HAP-1 (cell line): ENCODE measurements around the gene EDA.

ENCODE experiments used
- DNase-seq, 2 experiments: peaks; one replicate each; pipeline ENCODE4 v3.0.0-alpha.2; 2016 to 2020; ENCODE audit warnings: low spot score in 2 of 2
- H3K27me3 ChIP-seq: fragments of 250-450 bp; sonication (Bioruptor Pico); 2 replicates; pipeline ENCODE4 v1.5.1; 2020; ENCODE audit warnings: low read depth, mild to moderate bottlenecking, moderate library complexity
- H3K36me3 ChIP-seq: fragments of 250-450 bp; sonication (Bioruptor Pico); replicated peaks from 2 replicates; pipeline ENCODE4 v1.5.1; 2020; ENCODE audit warnings: mild to moderate bottlenecking
- H3K4me1 ChIP-seq: fragments of 250-450 bp; sonication (Bioruptor Pico); 2 replicates; pipeline ENCODE4 v1.5.1; 2020; ENCODE audit warnings: mild to moderate bottlenecking
- H3K4me3 ChIP-seq: fragments of 250-450 bp; sonication (Bioruptor Pico); 2 replicates; pipeline ENCODE4 v1.5.1; 2020; ENCODE audit warnings: mild to moderate bottlenecking, moderate library complexity
- H3K9me3 ChIP-seq: fragments of 250-450 bp; sonication (Bioruptor Pico); 2 replicates; pipeline ENCODE4 v1.5.1; 2020; ENCODE audit warnings: mild to moderate bottlenecking, moderate library complexity
- in situ Hi-C: fragments of 300-500 bp; cut with MboI; formaldehyde crosslinking; loops from 3 replicates; pipeline ENCODE4 v1.14.3; 2020; ENCODE audit warnings: low sequenced_read_pairs, inconsistent platforms, mixed read lengths

EDA gene

DNA sequence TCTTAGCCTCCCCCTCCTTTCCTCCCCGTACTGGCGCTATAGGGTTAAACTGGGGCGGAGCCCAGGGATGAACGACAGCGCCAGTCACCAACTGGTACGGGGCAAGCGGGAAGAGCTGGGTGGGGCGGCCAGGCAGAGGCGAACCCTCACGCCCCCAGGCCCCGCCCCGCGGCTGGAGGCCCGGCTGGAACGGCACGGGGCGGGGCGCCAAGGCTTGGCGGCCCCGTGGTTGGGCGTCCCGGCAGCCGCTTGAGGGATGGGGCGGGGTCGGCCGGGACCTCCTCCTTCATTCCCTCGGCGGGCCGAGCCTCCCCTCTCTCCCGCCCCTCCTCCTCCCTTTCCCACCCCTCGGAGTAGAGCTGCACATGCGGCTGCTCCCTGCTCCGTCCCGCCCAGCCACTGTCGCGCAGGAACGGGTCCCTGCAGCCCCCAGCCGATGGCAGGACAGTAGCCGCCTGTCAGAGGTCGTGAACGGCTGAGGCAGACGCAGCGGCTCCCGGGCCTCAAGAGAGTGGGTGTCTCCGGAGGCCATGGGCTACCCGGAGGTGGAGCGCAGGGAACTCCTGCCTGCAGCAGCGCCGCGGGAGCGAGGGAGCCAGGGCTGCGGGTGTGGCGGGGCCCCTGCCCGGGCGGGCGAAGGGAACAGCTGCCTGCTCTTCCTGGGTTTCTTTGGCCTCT, at the start of gene EDA:
EDA (plus strand) TSS at position 335 of the 678 bp plus-strand sequence.
- H3K4me1 ChIP-seq, result peaks cover 6% of the 10 kb centered on the region
- no peaks in the 10 kb centered on the region for H3K36me3 ChIP-seq
- H3K9me3 ChIP-seq, result no peaks in the 10 kb centered on the region
- H3K27me3 ChIP-seq, result no peaks in the 10 kb centered on the region
- in situ Hi-C loops, result no loop called here
- H3K4me3 ChIP-seq, result peak within 1 kb of the TSS; percentile 46
- peak; percentile 94 to 97 for DNase-seq

DNA sequence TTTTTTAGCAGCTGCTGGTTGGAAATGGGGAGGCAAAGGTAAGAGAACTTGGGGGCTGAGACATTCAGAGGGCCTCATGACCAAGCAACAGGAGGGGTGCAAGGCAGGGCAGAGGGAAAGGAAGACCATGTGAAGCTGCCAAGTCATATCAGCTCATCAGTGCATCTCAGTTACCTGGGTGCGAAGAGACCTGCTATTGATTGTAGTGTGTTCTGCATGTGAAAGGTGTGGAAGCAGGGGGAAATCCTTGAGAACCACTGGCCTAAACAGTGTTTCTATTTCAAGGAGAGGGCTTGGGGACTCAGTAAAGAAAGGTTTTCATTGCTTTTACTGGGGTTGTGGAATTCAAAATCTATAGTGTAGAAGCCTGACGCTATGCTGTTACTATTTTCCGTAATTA, 47.1 kb upstream of the EDA start:
- Histone ChIP-seq H3K9me3 (no peaks in the 10 kb centered on the region), H3K27me3 (peaks cover 6% of the 10 kb centered on the region), H3K36me3 (no peaks in the 10 kb centered on the region), H3K4me3 (no peak overlapping the region), H3K4me1 (no peaks in the 10 kb centered on the region)
- in situ Hi-C loops, result no loop called here
- DNase-seq, result no peak

GRCh38 chrX:69597399-69597798, 18.5 kb upstream of the EDA start:
- no peaks in the 10 kb centered on the region; the same call in 1 of the 2 replicates for H3K4me1 ChIP-seq
- in situ Hi-C loops, result no loop called here
- no peaks in the 10 kb centered on the region for H3K36me3 ChIP-seq
- peaks cover 19% of the 10 kb centered on the region for H3K27me3 ChIP-seq
- H3K4me3 ChIP-seq, result no peak overlapping the region
- no peaks in the 10 kb centered on the region for H3K9me3 ChIP-seq
- peak in 1 of 2 experiments; percentile 12 for DNase-seq

GRCh38 chrX:69600182-69600581, 15.7 kb upstream of the EDA start:
- DNase-seq, result no peak
- Histone ChIP-seq H3K36me3 (no peaks in the 10 kb centered on the region), H3K4me1 (no peaks in the 10 kb centered on the region; the same call in 1 of the 2 replicates), H3K27me3 (peaks cover 19% of the 10 kb centered on the region), H3K9me3 (no peaks in the 10 kb centered on the region), H3K4me3 (no peak overlapping the region)
- in situ Hi-C loops, result no loop called here

DNA sequence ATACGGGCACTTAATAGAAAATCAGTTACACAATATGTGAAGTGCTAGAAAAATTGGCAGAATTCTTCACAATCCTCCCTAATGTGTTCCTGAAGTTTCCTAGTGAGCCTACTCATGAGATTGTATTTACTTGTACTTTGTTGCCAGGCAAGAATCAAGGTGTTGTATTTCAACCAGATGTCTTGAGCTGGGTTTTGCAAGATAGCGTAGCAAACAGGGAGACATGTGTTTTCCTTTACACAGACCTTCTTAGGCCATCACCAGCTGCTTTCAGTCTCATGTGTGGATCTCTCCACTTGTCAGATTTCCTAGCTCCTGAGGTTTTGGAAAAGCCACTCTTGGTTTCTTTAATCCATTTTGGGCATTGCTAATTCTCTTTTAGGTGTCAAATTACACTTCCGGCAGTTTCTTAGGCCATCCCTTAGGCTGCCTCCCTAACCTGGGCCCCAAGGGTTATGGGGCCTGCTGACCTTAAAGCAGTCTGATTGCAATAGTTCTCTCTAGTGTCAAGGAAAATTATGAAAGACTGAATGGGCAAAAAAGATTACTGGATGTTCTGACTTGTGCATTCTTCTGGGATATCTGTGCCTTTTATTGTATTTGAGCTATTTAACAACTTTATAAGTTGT, 12.2 kb upstream of the EDA start:
- Histone ChIP-seq H3K9me3 (no peaks in the 10 kb centered on the region), H3K4me1 (no peaks in the 10 kb centered on the region), H3K4me3 (no peak overlapping the region), H3K27me3 (peaks cover 16% of the 10 kb centered on the region), H3K36me3 (no peaks in the 10 kb centered on the region)
- no peak for DNase-seq
- in situ Hi-C loops, result no loop called here

- no peaks in the 10 kb centered on the region for H3K36me3 ChIP-seq
- no peak for DNase-seq
- peaks cover 12% of the 10 kb centered on the region for H3K27me3 ChIP-seq
- no peaks in the 10 kb centered on the region for H3K9me3 ChIP-seq
- no peak overlapping the region for H3K4me3 ChIP-seq
- in situ Hi-C loops, result no loop called here
- no peaks in the 10 kb centered on the region for H3K4me1 ChIP-seq
Observed at GRCh38 chrX:69605521-69605920, 10.4 kb upstream of the EDA start.

GRCh38 chrX:69607616-69608015, 8.3 kb upstream of the EDA start:
- Histone ChIP-seq H3K4me3 (no peak overlapping the region), H3K36me3 (no peaks in the 10 kb centered on the region), H3K4me1 (no peaks in the 10 kb centered on the region), H3K27me3 (peaks cover 5% of the 10 kb centered on the region), H3K9me3 (no peaks in the 10 kb centered on the region)
- DNase-seq, result no peak
- in situ Hi-C loops, result no loop called here

DNA sequence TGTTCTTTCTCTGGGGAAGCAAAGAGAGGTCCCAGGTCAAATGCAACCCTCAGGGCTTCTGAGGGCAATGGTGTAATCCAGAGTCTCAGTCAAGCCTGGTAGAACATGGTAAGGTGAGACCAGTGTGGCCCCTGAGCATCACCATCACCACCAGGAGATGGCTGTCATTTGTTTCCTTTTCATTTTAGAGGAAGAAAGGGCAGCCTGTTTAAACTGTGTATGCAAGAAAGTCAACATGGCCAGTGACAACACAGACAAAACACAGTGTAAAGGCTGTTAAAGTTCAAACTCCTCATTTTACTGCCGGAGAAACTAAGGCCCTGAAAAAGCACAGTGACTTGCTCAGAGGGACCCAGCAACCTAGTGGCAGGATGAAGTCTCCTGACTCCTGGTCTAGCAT, 2.0 kb upstream of the EDA start:
- no peak for DNase-seq
- Histone ChIP-seq H3K36me3 (no peaks in the 10 kb centered on the region), H3K9me3 (no peaks in the 10 kb centered on the region), H3K4me1 (peaks cover 6% of the 10 kb centered on the region), H3K4me3 (no peak overlapping the region), H3K27me3 (peaks cover 3% of the 10 kb centered on the region; the same call in 1 of the 2 replicates)
- in situ Hi-C loops, result no loop called here

DNA sequence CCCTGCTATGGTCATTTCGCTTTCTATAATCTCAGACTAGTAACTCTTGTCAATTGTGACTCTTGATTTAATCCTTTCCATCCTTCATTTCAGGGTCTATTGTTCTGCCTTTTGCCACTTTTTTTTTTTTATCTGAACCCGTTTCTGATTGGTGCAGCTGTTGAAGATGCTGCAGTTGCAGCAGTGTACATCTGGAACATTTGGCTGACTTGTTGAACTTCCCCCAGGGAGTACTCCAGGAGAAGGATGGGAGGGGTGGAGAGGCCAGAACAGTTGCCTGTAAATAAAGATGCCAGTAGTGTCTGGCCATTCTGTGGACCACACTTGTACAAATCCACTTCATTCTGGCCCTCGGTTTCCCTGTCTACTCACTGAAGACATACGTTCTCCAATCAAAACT, 1.0 kb upstream of the EDA start:
- Histone ChIP-seq H3K27me3 (no peaks in the 10 kb centered on the region), H3K9me3 (no peaks in the 10 kb centered on the region), H3K4me1 (peaks cover 6% of the 10 kb centered on the region), H3K36me3 (no peaks in the 10 kb centered on the region), H3K4me3 (no peak overlapping the region)
- in situ Hi-C loops, result no loop called here
- DNase-seq, result no peak

GRCh38 chrX:69615342-69615741, 571 bp upstream of the EDA start:
- Histone ChIP-seq H3K4me1 (peaks cover 6% of the 10 kb centered on the region), H3K9me3 (no peaks in the 10 kb centered on the region), H3K36me3 (no peaks in the 10 kb centered on the region), H3K27me3 (no peaks in the 10 kb centered on the region), H3K4me3 (peak overlapping the region; percentile 23)
- DNase-seq, result peak in 1 of 2 experiments; percentile 58
- in situ Hi-C loops, result no loop called here

DNA sequence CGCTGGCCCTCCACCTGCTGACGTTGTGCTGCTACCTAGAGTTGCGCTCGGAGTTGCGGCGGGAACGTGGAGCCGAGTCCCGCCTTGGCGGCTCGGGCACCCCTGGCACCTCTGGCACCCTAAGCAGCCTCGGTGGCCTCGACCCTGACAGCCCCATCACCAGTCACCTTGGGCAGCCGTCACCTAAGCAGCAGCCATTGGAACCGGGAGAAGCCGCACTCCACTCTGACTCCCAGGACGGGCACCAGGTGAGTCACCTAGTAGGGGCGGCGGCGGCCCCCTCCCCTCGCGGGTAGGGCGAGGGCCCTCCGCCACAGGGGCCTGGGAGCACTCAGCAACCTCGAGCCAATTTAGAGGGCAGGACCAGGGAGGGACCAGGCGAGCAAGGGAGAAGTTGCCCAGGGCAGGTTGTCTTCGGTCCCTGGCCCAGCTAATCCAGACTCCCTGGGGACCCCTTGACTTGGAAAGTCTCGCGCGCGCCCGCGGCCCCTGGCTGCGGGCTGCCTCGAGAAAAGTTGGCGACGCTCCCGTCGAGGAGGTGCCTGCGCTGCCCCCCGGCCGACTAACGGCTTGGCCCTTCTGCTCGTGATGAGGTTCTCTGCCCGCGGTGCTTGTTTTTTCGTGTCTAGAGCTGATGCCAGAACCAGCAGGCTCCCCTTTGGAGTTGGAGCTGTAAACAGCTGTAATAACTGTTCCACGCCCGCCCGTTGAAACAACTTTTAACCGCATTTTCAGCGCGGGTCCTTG, 717 bp downstream of the EDA start:
- Histone ChIP-seq H3K27me3 (no peaks in the 10 kb centered on the region), H3K9me3 (no peaks in the 10 kb centered on the region), H3K4me1 (peaks cover 6% of the 10 kb centered on the region), H3K4me3 (peak overlapping the region; percentile 46), H3K36me3 (no peaks in the 10 kb centered on the region)
- peak; percentile 27 to 79 for DNase-seq
- in situ Hi-C loops, result no loop called here

DNA sequence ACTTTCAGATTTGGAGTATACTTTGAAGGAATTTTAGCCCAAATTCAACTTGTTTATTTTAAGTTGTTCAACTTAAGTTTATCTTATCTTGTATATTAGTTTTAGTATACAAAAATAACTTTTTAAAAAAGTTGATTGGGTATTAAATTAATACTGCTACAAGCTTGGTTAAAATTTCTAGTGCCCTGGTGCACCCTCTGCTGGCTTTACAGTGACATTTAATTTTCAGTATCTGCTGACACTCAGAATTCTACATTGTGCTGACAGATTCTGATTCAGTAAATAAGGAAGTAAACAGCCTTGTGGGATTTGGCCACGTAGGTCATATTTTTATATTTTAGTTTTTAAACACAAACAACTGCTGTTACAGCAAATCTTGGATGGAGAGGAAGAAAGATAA, 2.9 kb downstream of the EDA start:
- in situ Hi-C loops, result no loop called here
- DNase-seq, result peak; percentile 27 to 31
- Histone ChIP-seq H3K4me3 (no peak overlapping the region), H3K4me1 (peaks cover 6% of the 10 kb centered on the region), H3K36me3 (no peaks in the 10 kb centered on the region), H3K9me3 (no peaks in the 10 kb centered on the region), H3K27me3 (no peaks in the 10 kb centered on the region)

DNA sequence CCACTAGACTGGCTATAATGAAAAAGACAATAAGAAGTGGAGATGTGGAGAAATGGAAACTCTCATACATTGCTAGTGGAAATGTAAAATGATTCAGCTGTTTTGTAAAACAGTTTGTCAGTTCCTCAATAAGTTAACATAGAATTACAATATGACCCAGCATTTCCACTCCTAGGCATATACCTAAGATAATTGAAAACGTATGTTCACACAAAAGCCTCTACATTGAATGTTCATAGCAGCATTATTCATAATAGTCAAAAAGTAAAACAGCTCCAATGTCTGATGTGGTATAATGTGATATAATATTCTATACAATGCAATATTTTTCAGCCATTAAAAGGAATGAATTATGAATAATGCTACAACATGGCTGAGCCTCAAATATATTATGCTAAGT, 10.2 kb downstream of the EDA start:
- in situ Hi-C loops, result loop anchor here (10.0 kb wide), 1 partner anchor 91 kb away; no protein-coding TSS in a partner anchor

DNA sequence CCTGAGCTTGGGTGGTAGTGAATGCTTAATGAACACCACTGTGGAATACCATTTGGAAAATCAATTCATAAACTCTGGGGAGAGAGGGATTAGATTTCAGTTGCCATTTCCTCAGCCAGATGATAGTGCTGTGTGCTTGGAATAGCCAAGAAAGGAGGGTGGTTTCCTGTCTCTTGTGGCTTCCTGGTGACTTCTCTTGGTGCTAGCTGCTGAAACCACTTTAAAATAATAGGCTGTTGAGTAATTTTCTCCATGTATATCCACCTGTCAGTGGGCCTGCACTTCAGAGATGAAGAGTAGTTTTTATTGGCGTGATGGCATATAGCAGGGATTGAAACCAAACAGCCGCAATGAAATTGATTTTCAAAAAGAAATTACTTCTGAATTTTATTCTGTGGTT, 11.8 kb downstream of the EDA start:
- H3K27me3 ChIP-seq, result no peaks in the 10 kb centered on the region
- in situ Hi-C loops, result loop anchor here (10.0 kb wide), 1 partner anchor 93 kb away; no protein-coding TSS in a partner anchor

More for the DNA sequence above, 10.2 kb downstream of the EDA start:
- H3K9me3 ChIP-seq, result no peaks in the 10 kb centered on the region
- no peak for DNase-seq
- no peaks in the 10 kb centered on the region for H3K36me3 ChIP-seq
- H3K4me1 ChIP-seq, result no peaks in the 10 kb centered on the region
- no peak overlapping the region for H3K4me3 ChIP-seq
- no peaks in the 10 kb centered on the region for H3K27me3 ChIP-seq

More for the DNA sequence above, 11.8 kb downstream of the EDA start:
- no peak for DNase-seq
- H3K4me3 ChIP-seq, result no peak overlapping the region
- no peaks in the 10 kb centered on the region for H3K36me3 ChIP-seq
- H3K9me3 ChIP-seq, result no peaks in the 10 kb centered on the region
- no peaks in the 10 kb centered on the region for H3K4me1 ChIP-seq
